ENCODE data around the gene ETV3. TPM values are rescaled to one million over a fixed set of nuclear protein-coding genes. Genes with fewer than 3 reads are reported as not detected.

ETV3 gene
- total RNA-seq, 2 experiments from 2014 or later: 115 to 117 TPM

GRCh38 chr1:157181790-157182189, 43.6 kb upstream of the ETV3 start:
- Mint-ChIP-seq H3K9me3 (no peaks in the 10 kb centered on the region), H3K4me3 (no peak overlapping the region), H3K27ac (no peak overlapping the region), H3K4me1 (ENCODE audit: low read depth) (no peaks in the 10 kb centered on the region), H3K36me3 (ENCODE audit: low read depth) (no peaks in the 10 kb centered on the region), H3K27me3 (peaks cover 41% of the 10 kb centered on the region)
- CTCF ChIA-PET: no interaction called here
- H3K27ac ChIP-seq (ENCODE audit: low read depth in 1 of 2, low read length in 2 of 2): no peak overlapping the region
- ATAC-seq (ENCODE audit: poor library complexity): no peak
- intact Hi-C loops (cut with DNase I, micrococcal nuclease): no loop called here
- POLR2A ChIA-PET: no interaction called here
- H3K4me1 ChIP-seq (ENCODE audit: insufficient read depth, low read length): no peaks in the 10 kb centered on the region
- no peak for DNase-seq
- H3K9me3 ChIP-seq (ENCODE audit: control insufficient read depth in 1 of 2, insufficient read depth in 1 of 2, low read length in 2 of 2): no peaks in the 10 kb centered on the region
- H3K27me3 ChIP-seq (ENCODE audit: control insufficient read depth in 1 of 2, insufficient read depth in 2 of 2, low read length in 2 of 2): peaks cover 0 to 19% of the 10 kb centered on the region in 2 experiments
- no peak overlapping the region for H3K4me3 ChIP-seq (ENCODE audit: low read length)
- H3K36me3 ChIP-seq (ENCODE audit: insufficient read depth, low read length): no peaks in the 10 kb centered on the region
- no peak for TF ChIP-seq CTCF (IDR thresholded peaks at IDR 0.05)

GRCh38 chr1:157181258-157181657, 43.1 kb upstream of the ETV3 start:
- Histone ChIP-seq H3K27me3 (ENCODE audit: control insufficient read depth in 1 of 2, insufficient read depth in 2 of 2, low read length in 2 of 2) (peaks cover 0 to 20% of the 10 kb centered on the region in 2 experiments), H3K4me1 (ENCODE audit: insufficient read depth, low read length) (no peaks in the 10 kb centered on the region), H3K4me3 (ENCODE audit: low read length) (no peak overlapping the region), H3K27ac (ENCODE audit: low read depth in 1 of 2, low read length in 2 of 2) (no peak overlapping the region), H3K9me3 (ENCODE audit: control insufficient read depth in 1 of 2, insufficient read depth in 1 of 2, low read length in 2 of 2) (no peaks in the 10 kb centered on the region), H3K36me3 (ENCODE audit: insufficient read depth, low read length) (no peaks in the 10 kb centered on the region)
- Mint-ChIP-seq H3K4me3 (no peak overlapping the region), H3K27ac (no peak overlapping the region), H3K27me3 (peaks cover 41% of the 10 kb centered on the region), H3K4me1 (ENCODE audit: low read depth) (no peaks in the 10 kb centered on the region), H3K36me3 (ENCODE audit: low read depth) (no peaks in the 10 kb centered on the region), H3K9me3 (no peaks in the 10 kb centered on the region)
- no peak for TF ChIP-seq CTCF (IDR thresholded peaks at IDR 0.05)
- ChIA-PET POLR2A (no interaction called here), CTCF (no interaction called here)
- intact Hi-C loops (cut with DNase I, micrococcal nuclease): no loop called here
- ATAC-seq (ENCODE audit: poor library complexity) (no peak), DNase-seq (no peak)

- H3K27me3 Mint-ChIP-seq: peaks cover 38% of the 10 kb centered on the region
- CTCF ChIA-PET: no interaction called here
Observed at GRCh38 chr1:157178490-157178889, 40.3 kb upstream of the ETV3 start.

More at GRCh38 chr1:157178490-157178889, 40.3 kb upstream of the ETV3 start:
- H3K9me3 ChIP-seq (ENCODE audit: control insufficient read depth in 1 of 2, insufficient read depth in 1 of 2, low read length in 2 of 2): no peaks in the 10 kb centered on the region
- no peaks in the 10 kb centered on the region for H3K36me3 Mint-ChIP-seq (ENCODE audit: low read depth)
- no peak overlapping the region for H3K27ac ChIP-seq (ENCODE audit: low read depth in 1 of 2, low read length in 2 of 2)
- H3K27me3 ChIP-seq (ENCODE audit: control insufficient read depth in 1 of 2, insufficient read depth in 2 of 2, low read length in 2 of 2): peaks cover 0 to 16% of the 10 kb centered on the region in 2 experiments
- no peaks in the 10 kb centered on the region for H3K9me3 Mint-ChIP-seq
- no peaks in the 10 kb centered on the region for H3K4me1 ChIP-seq (ENCODE audit: insufficient read depth, low read length)
- no peak overlapping the region for H3K4me3 Mint-ChIP-seq
- H3K4me3 ChIP-seq (ENCODE audit: low read length): no peak overlapping the region
- no peaks in the 10 kb centered on the region for H3K4me1 Mint-ChIP-seq (ENCODE audit: low read depth)
- H3K36me3 ChIP-seq (ENCODE audit: insufficient read depth, low read length): no peaks in the 10 kb centered on the region
- POLR2A ChIA-PET: no interaction called here
- DNase-seq (no peak), ATAC-seq (ENCODE audit: poor library complexity) (no peak)
- intact Hi-C loops (cut with DNase I, micrococcal nuclease): no loop called here
- no peak overlapping the region for H3K27ac Mint-ChIP-seq
- TF ChIP-seq CTCF (IDR thresholded peaks at IDR 0.05): no peak
